Upper lobe of left lung (tissue), 6 donors: Measurements from ENCODE around the gene UTS2. TPM values are rescaled to one million over a fixed set of nuclear protein-coding genes. Genes with fewer than 3 reads are reported as not detected.
A peak's percentile ranks its signal among the peaks of the same experiment; 100 is the strongest.

ENCODE experiments used
- ATAC-seq, 2 donors: fragments of 200-7000 bp; cut with Tn5 transposase; one replicate each; pipeline ENCODE4 v1.9.1; 2022; ENCODE audit warnings: mild to moderate bottlenecking in 2 of 2, moderate library complexity in 2 of 2; ENCODE audit not compliant: low FRiP score in 2 of 2
- DNase-seq, 2 donors: peaks; one replicate each; pipeline ENCODE4 v3.0.0-alpha.2; 2019 to 2020
- H3K27ac ChIP-seq, 4 donors: fragments of 200-600 bp; sonication (generic); one replicate each; pipeline ENCODE4 v1.5.1; 2016 to 2019
- H3K27me3 ChIP-seq, 4 donors: fragments of 200-600 bp; sonication (generic); one replicate each; pipeline ENCODE4 v1.5.1; 2017 to 2019
- H3K36me3 ChIP-seq, 4 donors: fragments of 200-600 bp; sonication (generic); one replicate each; pipeline ENCODE4 v1.5.1; 2016 to 2019
- H3K4me1 ChIP-seq, 4 donors: fragments of 200-600 bp; sonication (generic); one replicate each; pipeline ENCODE4 v1.5.1; 2018 to 2019
- H3K4me3 ChIP-seq, 4 donors: fragments of 200-600 bp; sonication (generic); one replicate each; pipeline ENCODE4 v1.5.1; 2017 to 2019; ENCODE audit warnings: mild to moderate bottlenecking in 2 of 4, moderate library complexity in 1 of 4
- H3K9me3 ChIP-seq, 4 donors: fragments of 200-600 bp; sonication (generic); one replicate each; pipeline ENCODE4 v1.5.1; 2018 to 2019
- CTCF ChIP-seq, 6 experiments: fragments of 450-650 bp in 4 of 6; fragments of 200-600 bp in 2 of 6; sonication (generic) in 2 of 6; IDR thresholded peaks; one replicate each; pipeline ENCODE4 v1.5.1; 2016 to 2019; ENCODE audit warnings: antibody characterized with exemption in 6 of 6
- EP300 ChIP-seq, 4 donors: sonication (generic); formaldehyde crosslinking; IDR thresholded peaks; one replicate each; pipeline ENCODE4 v1.5.1; 2017; ENCODE audit warnings: antibody characterized with exemption in 4 of 4, control low read depth in 2 of 4
- POLR2A ChIP-seq, 4 donors: fragments of 450-650 bp; IDR thresholded peaks; one replicate each; pipeline ENCODE4 v1.5.1; 2016 to 2017; ENCODE audit warnings: antibody characterized with exemption in 4 of 4, mild to moderate bottlenecking in 2 of 4
- POLR2AphosphoS5 ChIP-seq, 2 donors: sonication (generic); formaldehyde crosslinking; IDR thresholded peaks; one replicate each; pipeline ENCODE4 v1.5.1; 2017; ENCODE audit warnings: antibody characterized with exemption in 2 of 2
- WGBS, 2 donors: methylation state at CpG; one replicate each; pipeline ENCODE4 v1.1.5; 2017 to 2018; 5-methylcytosine and 5-hydroxymethylcytosine counted together
- total RNA-seq, 6 donors: library from RNA; depleted of rRNA in 4 of 6; stranded (reverse); fragments of >200 nt in 4 of 6; gene quantifications; one replicate each; pipeline versions ENCODE4 v1.1.0 to v1.2.1, GENCODE V29; 2016 to 2021
- donor health status: DM: no; HTN: no; CAD: no; lungs with moderate emphysema.
- donor health status: DM: no; HTN: yes; CAD: no; lungs with severe emphysema.

Gene UTS2
- total RNA-seq, 6 donors from 2014 or later: not detected

- WGBS, 2 donors: 84 to 89% methylated on average over 13 of the region's 13 CpGs
- Histone ChIP-seq H3K4me3 (no peak overlapping the region), H3K36me3 (no peaks in the 10 kb centered on the region), H3K27me3 (no peaks in the 10 kb centered on the region), H3K9me3 (no peaks in the 10 kb centered on the region), H3K27ac (no peak overlapping the region), H3K4me1 (no peaks in the 10 kb centered on the region)
- TF ChIP-seq CTCF (IDR thresholded peaks at IDR 0.05): no peak
- DNase-seq (no peak), ATAC-seq (no peak)
These were observed 40.8 kb upstream of the UTS2 start for GRCh38 chr1:7893529-7894180.

DNA sequence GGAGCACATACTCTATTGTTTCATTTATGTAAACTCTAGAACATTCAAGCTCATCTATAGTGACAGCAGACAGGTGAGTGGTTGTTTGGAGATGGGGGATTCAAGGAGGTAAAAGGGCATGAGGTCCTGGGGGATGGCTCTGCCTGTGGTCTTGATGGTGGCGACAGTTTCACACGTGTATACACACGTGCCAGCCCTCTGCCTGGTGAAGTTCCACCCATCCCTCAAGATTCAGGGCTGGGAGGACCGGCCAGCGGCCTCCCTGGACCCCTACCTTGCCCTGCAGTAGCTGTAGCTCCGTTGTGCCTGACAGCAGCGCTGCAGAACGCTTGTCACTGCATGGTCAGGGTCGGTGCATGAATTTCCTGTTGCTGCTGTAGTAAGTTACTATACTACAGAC, 38.9 kb upstream of the UTS2 start:
- Histone ChIP-seq H3K36me3 (no peaks in the 10 kb centered on the region), H3K27ac (no peak overlapping the region), H3K4me1 (no peaks in the 10 kb centered on the region), H3K27me3 (no peaks in the 10 kb centered on the region), H3K4me3 (no peak overlapping the region), H3K9me3 (no peaks in the 10 kb centered on the region)
- ATAC-seq: no peak
- peak in 1 of 2 donors; percentile 39 for DNase-seq
- no peak for TF ChIP-seq POLR2AphosphoS5 (IDR thresholded peaks at IDR 0.05)
- TF ChIP-seq CTCF (IDR thresholded peaks at IDR 0.05): no peak
- no peak for TF ChIP-seq POLR2A (IDR thresholded peaks at IDR 0.05)
- TF ChIP-seq EP300 (IDR thresholded peaks at IDR 0.05): no peak
- WGBS, 2 donors: 48 to 59% methylated on average over 4 to 9 of the region's 9 CpGs

DNA sequence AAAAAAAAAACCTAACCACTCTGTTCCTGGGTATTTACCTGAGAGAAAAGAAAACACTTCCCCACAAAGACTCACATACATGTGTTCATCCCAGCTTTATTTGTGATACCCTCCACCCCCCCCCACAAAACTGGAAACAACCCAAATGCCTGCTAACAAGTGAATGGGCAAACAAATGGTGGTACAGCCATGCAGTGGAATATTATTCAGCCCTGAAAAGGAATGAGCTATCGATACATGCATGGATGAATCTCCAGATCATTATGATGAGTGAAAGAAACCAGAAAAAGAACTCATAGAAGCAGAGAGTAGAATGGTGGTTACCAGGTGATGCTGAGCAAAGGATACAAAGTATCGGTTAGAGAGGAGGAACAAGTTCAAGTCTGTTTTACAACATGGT, 38.0 kb upstream of the UTS2 start:
- Histone ChIP-seq H3K27ac (no peak overlapping the region), H3K9me3 (no peaks in the 10 kb centered on the region), H3K36me3 (no peaks in the 10 kb centered on the region), H3K27me3 (no peaks in the 10 kb centered on the region), H3K4me3 (no peak overlapping the region), H3K4me1 (no peaks in the 10 kb centered on the region)
- WGBS, 2 donors: 95 to 100% methylated on average over 2 of the region's 2 CpGs
- DNase-seq (no peak), ATAC-seq (no peak)
- TF ChIP-seq POLR2AphosphoS5 (IDR thresholded peaks at IDR 0.05): no peak
- no peak for TF ChIP-seq EP300 (IDR thresholded peaks at IDR 0.05)

DNA sequence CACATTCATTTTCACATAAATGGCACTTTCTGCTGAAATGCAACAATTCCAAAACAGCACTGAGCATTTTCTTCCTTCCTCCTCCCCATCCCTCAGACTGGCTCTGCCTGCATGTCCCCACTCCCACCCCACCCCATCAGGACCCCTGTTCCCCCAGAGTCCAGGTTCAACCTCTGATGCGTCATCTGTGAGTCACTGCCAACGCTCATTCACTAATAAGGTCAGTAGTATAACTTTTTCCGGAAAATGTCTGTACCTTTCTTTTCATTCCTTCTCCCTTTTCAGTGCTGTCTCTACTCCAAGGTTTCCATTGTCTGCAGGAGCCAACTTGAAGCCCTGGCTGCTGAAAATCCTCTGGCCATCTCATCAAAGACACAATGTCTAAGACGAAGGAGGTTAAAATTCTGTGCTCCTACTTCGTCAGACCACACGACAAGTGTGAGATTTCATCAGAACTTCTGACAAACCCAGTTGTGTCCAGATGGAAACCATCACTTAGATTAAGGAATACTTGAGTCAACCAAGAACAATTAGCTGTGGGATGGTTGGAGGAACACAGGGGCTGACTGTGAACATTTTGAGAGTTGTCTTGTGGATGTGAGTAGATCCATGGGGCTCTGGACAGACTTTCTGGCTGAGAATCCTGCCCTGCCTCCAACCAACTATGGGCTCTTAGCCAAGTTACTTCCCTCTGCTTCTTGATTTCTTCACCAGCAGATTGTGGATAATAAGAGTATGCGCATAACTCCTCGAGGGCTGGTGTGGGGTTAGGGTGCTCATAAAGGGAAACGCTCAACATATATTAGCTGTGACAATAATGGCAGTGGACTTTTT, 35.6 kb upstream of the UTS2 start:
- no peak overlapping the region for H3K4me3 ChIP-seq
- no peaks in the 10 kb centered on the region for H3K27me3 ChIP-seq
- no peaks in the 10 kb centered on the region for H3K4me1 ChIP-seq
- no peak for ATAC-seq
- no peaks in the 10 kb centered on the region for H3K36me3 ChIP-seq
- no peak for DNase-seq
- no peak for TF ChIP-seq EP300 (IDR thresholded peaks at IDR 0.05)
- TF ChIP-seq POLR2AphosphoS5 (IDR thresholded peaks at IDR 0.05): no peak
- no peak for TF ChIP-seq POLR2A (IDR thresholded peaks at IDR 0.05)
- no peak for TF ChIP-seq CTCF (IDR thresholded peaks at IDR 0.05)
- H3K9me3 ChIP-seq: no peaks in the 10 kb centered on the region
- WGBS, 2 donors: 78 to 87% methylated on average over 9 of the region's 9 CpGs
- no peak overlapping the region for H3K27ac ChIP-seq

GRCh38 chr1:7886405-7886745, 33.5 kb upstream of the UTS2 start:
- no peak overlapping the region for H3K27ac ChIP-seq
- no peaks in the 10 kb centered on the region for H3K4me1 ChIP-seq
- no peaks in the 10 kb centered on the region for H3K9me3 ChIP-seq
- H3K36me3 ChIP-seq: no peaks in the 10 kb centered on the region
- TF ChIP-seq POLR2A (IDR thresholded peaks at IDR 0.05) (no peak), EP300 (IDR thresholded peaks at IDR 0.05) (no peak), CTCF (IDR thresholded peaks at IDR 0.05) (no peak), POLR2AphosphoS5 (IDR thresholded peaks at IDR 0.05) (no peak)
- ATAC-seq: no peak
- peak overlapping the region in 2 of 4 donors; percentile 19 to 21 for H3K4me3 ChIP-seq
- DNase-seq: no peak
- WGBS, 2 donors: 60 to 62% methylated on average over 7 of the region's 7 CpGs
- no peaks in the 10 kb centered on the region for H3K27me3 ChIP-seq
